Ectodermal cell (in vitro differentiated cells): Measurements from ENCODE around the gene CLDND2.

Source experiments
- H3K27ac ChIP-seq: 2 replicates; pipeline ENCODE4 v1.7.0; 2013; ENCODE audit warnings: mild to moderate bottlenecking, low read depth, low read length; ENCODE audit not compliant: insufficient read depth, poor library complexity, severe bottlenecking
- H3K27me3 ChIP-seq: 2 replicates; pipeline ENCODE4 v1.7.0; 2013; ENCODE audit warnings: mild to moderate bottlenecking, low read length; ENCODE audit not compliant: insufficient read depth, control insufficient read depth, poor library complexity, severe bottlenecking
- H3K36me3 ChIP-seq: one replicate; pipeline ENCODE4 v1.7.0; 2013; ENCODE audit warnings: low read length; ENCODE audit not compliant: control insufficient read depth, insufficient read depth
- H3K4me1 ChIP-seq: one replicate; pipeline ENCODE4 v1.7.0; 2013; ENCODE audit warnings: low read length; ENCODE audit not compliant: control insufficient read depth, insufficient read depth
- H3K4me3 ChIP-seq: 2 replicates; pipeline ENCODE4 v1.7.0; 2013; ENCODE audit warnings: low read depth, low read length, control low read depth; ENCODE audit not compliant: insufficient read depth
- H3K9me3 ChIP-seq: 2 replicates; pipeline ENCODE4 v1.7.0; 2013; ENCODE audit warnings: mild to moderate bottlenecking, low read length, moderate library complexity; ENCODE audit not compliant: control insufficient read depth
- WGBS, 2 experiments: methylation state at CpG; one replicate each; pipeline ENCODE4 v1.1.7; 2013; ENCODE audit warnings: missing lambda C conversion rate in 2 of 2; 5-methylcytosine and 5-hydroxymethylcytosine counted together

CLDND2 gene

DNA sequence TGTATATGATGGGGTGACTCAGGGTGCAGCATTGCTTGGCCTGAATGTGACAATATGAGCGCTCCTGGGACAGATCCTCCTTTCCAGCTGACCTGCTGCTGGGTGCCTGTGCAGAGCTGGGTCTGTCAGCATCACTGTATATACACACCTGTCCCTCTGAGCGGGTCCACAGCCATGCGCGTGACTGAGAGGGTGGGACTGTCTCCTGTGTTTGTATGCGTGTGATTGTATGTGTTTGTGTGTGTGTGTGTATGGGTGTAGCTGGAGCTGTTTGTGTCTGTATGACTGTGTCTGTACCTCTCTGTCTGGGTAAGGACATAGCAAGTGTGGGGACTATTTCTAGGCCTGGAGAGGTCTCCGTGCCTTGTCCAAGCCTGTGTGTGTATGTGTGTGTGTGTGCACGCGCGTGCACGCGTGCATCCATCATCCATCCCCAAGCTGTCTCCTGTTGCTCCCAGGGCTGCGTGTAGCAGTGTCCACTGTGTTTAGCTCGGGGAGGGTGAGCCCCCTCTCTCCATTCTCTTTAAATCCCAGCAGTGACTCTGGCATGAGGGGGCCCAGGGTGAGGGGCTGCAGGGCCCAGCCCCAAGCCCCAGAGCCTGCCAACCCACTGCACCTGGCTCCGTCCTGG, 49.0 kb downstream of the CLDND2 start:
- WGBS, 2 experiments, result 90 to 94% methylated on average over 14 of the region's 14 CpGs
- H3K27ac ChIP-seq, result no peak overlapping the region
- H3K4me1 ChIP-seq, result no peaks in the 10 kb centered on the region
- no peaks in the 10 kb centered on the region for H3K27me3 ChIP-seq
- no peaks in the 10 kb centered on the region for H3K9me3 ChIP-seq
- H3K36me3 ChIP-seq, result peaks cover under 1% of the 10 kb centered on the region
- no peak overlapping the region for H3K4me3 ChIP-seq

DNA sequence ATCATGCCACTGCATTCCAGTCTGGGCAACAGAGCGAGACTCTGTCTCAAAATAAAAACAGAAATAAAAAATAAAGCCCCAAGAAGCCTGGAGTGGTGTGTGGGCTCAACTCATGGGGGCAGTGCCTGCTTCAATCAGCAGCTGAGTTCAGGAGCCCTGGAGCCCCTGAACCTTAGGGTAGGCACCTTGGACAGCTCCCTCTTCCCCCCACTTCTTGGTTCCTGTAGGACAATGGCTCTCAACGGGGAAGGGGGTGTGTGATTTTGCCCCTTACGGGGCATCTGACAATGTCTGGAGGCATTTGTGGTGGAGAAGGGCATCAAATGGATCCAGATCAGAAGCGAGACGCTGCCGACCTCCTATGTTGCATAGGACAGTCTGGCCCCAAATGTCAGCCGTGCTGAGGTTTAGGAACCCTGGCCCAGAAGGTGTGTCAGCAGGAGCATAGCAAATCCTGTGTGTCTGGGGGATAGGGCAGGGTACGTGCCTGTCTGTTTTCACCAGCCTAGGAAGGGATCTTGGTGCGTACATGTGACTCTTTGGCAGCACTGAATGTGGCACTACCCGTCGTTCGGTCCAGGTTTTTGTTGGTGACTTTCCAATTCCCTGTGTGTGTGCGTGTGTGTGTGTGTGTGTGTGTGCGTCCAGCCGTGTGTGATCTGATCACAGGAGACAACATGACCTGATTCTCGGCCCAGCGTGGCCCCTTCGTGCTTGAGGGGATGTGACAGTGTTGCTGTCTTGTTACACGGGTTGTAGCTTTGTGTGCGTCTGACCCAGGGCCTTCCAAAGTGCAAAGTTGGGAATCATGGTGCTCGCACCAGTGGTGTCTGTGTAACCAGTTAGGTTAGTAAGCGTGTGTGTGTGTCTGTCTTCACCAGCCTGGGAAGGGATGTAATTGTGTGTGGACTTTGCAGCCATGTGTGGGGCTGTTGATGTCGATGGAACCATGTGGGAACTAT, 49.8 kb downstream of the CLDND2 start:
- no peaks in the 10 kb centered on the region for H3K4me1 ChIP-seq

DNA sequence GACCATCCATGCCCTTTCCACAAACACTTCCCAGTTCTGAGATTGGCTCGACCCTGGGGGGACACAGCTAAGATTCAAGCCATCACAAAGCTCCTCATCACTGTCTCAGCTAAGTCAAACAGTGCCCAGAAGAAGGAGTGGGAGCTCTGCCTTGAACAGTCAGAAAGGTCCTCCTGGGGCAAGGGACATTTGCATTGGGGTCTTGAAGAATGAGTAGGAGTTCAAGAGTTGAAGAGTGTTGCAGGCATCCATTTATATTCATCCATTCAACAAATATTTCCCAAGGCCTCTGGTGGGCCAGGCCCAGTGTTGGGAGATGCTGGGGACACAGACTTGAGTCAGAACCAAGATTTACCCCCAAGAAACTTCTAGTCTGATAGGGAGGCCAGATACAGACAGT, 50.8 kb downstream of the CLDND2 start:
- H3K9me3 ChIP-seq, result no peaks in the 10 kb centered on the region
- no peaks in the 10 kb centered on the region for H3K4me1 ChIP-seq
- H3K36me3 ChIP-seq, result peaks cover 4% of the 10 kb centered on the region
- WGBS, 2 experiments, result 77 to 88% methylated on average over 1 of the region's 1 CpG
- no peak overlapping the region for H3K27ac ChIP-seq
- H3K27me3 ChIP-seq, result no peaks in the 10 kb centered on the region
- no peak overlapping the region for H3K4me3 ChIP-seq

More for the DNA sequence above, 49.8 kb downstream of the CLDND2 start:
- H3K4me3 ChIP-seq, result no peak overlapping the region
- peaks cover 4% of the 10 kb centered on the region for H3K36me3 ChIP-seq
- H3K27me3 ChIP-seq, result no peaks in the 10 kb centered on the region
- WGBS, 2 experiments, result 82 to 85% methylated on average over 23 of the region's 23 CpGs
- H3K9me3 ChIP-seq, result no peaks in the 10 kb centered on the region
- H3K27ac ChIP-seq, result no peak overlapping the region

DNA sequence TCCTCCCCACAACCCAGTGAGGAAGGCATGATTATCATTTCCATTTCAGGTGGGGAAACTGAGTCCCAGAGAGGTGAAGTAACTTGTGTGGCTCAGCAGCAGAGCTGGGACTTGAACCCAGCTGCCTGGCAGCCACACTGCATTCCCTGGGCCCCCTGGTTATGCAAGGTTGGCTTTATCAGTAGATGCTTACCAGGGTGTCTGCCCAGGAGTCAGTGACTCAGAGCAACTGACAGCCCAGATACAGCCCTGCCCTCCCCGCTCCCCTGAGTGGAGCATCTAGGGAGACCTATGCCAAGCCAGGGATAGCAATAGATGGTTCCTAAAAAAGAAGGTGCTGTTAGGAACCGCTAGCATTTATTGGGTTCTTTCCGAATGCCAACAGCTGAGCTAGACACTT, 51.4 kb downstream of the CLDND2 start:
- Histone ChIP-seq H3K27me3 (peaks cover 2% of the 10 kb centered on the region), H3K4me3 (no peak overlapping the region), H3K9me3 (no peaks in the 10 kb centered on the region), H3K36me3 (peaks cover 4% of the 10 kb centered on the region), H3K4me1 (peaks cover 4% of the 10 kb centered on the region), H3K27ac (no peak overlapping the region)
- 91 to 92% methylated on average over 3 of the region's 3 CpGs for WGBS, 2 experiments
